Heart left ventricle (tissue), 16 donors: Measurements from ENCODE around the gene ASCC1. TPM values are rescaled to one million over a fixed set of nuclear protein-coding genes. Genes with fewer than 3 reads are reported as not detected.
A peak's percentile ranks its signal among the peaks of the same experiment; 100 is the strongest.

Experiments
- ATAC-seq, 4 donors: fragments of 200-7000 bp; cut with Tn5 transposase; one replicate each; pipeline ENCODE4 v1.9.1; 2020 to 2022; ENCODE audit warnings: moderate library complexity in 4 of 4, mild to moderate bottlenecking in 3 of 4, moderate number of reproducible peaks in 1 of 4
- DNase-seq, 5 donors: peaks; one replicate each; pipeline ENCODE4 v3.0.0-alpha.2; 2020
- H3K27ac ChIP-seq, 12 donors: fragments of 200-600 bp; sonication (generic) in 4 of 12; one replicate each; pipeline versions ENCODE4 v1.5.0 to v1.8.0; 2016 to 2022; ENCODE audit warnings: mild to moderate bottlenecking in 2 of 12
- H3K27me3 ChIP-seq, 9 donors: fragments of 200-600 bp; sonication (generic) in 2 of 9; one replicate each; pipeline versions ENCODE4 v1.5.1 to v1.8.0; 2016 to 2022; ENCODE audit warnings: mild to moderate bottlenecking in 3 of 9
- H3K36me3 ChIP-seq, 9 donors: fragments of 200-600 bp; sonication (generic) in 2 of 9; one replicate each; pipeline versions ENCODE4 v1.5.0 to v1.8.0; 2018 to 2022; ENCODE audit warnings: mild to moderate bottlenecking in 2 of 9
- H3K4me1 ChIP-seq, 12 donors: fragments of 200-600 bp; sonication (generic) in 4 of 12; one replicate each; pipeline versions ENCODE4 v1.5.0 to v1.8.0; 2016 to 2022; ENCODE audit warnings: mild to moderate bottlenecking in 3 of 12
- H3K4me3 ChIP-seq, 12 donors: fragments of 200-600 bp; sonication (generic) in 4 of 12; one replicate each; pipeline versions ENCODE4 v1.5.0 to v1.8.0; 2017 to 2022; ENCODE audit warnings: mild to moderate bottlenecking in 9 of 12, moderate library complexity in 4 of 12
- H3K9me3 ChIP-seq, 12 donors: fragments of 200-600 bp; sonication (generic) in 4 of 12; one replicate each; pipeline versions ENCODE4 v1.5.0 to v1.8.0; 2016 to 2022; ENCODE audit warnings: mild to moderate bottlenecking in 1 of 12
- POLR2A ChIP-seq, 2 donors: fragments of 450-650 bp; IDR thresholded peaks; one replicate each; pipeline ENCODE4 v1.6.1; 2017; ENCODE audit warnings: antibody characterized with exemption in 2 of 2, mild to moderate bottlenecking in 2 of 2, moderate library complexity in 2 of 2
- WGBS, 4 donors: extraction: QIAGEN DNeasy Blood & Tissue Kit in 2 of 4; methylation state at CpG; one replicate each; pipeline versions ENCODE4 v1.1.5 to v1.1.7; 2013 to 2018; 5-methylcytosine and 5-hydroxymethylcytosine counted together
- intact Hi-C, 10 donors: fragments of 100-400 bp; cut with DNase I; formaldehyde crosslinking; loops; one replicate each; pipeline versions ENCODE4 v1.11.1 to v1.14.2; 2022
- polyA plus RNA-seq, 2 donors: library from polyadenylated mRNA; stranded (reverse); fragments of 200-250 nt; gene quantifications; one replicate each; pipeline ENCODE4 v1.2.3, GENCODE V29; 2013
- total RNA-seq, 9 donors: library from RNA; depleted of rRNA in 2 of 9; stranded (reverse); fragments of >200 nt in 2 of 9; fragmentation: NEBNext Ultra II Directional in 3 of 9; extraction: Animal tissue kit (Norgen Biotek cat#: 25700) in 3 of 9; gene quantifications; one replicate each; pipeline versions ENCODE4 v1.1.0 to v1.2.4, GENCODE V29; 2016 to 2023
- TF ChIP-seq, protein P1 (sequence below), 12 donors: fragments of 200-600 bp; sonication (generic) in 4 of 12; IDR thresholded peaks; one replicate each; pipeline versions ENCODE4 v1.5.0 to v1.8.0; 2018 to 2022; ENCODE audit warnings: antibody characterized with exemption in 12 of 12, mild to moderate bottlenecking in 5 of 12
- donor health status: ischemic (EF 13 %, LVEDD 7.1; RV severe dilation, severe dysfunction).
- donor health status: healthy with polysubstance abuse.
- donor health status: DM: no; HTN: yes; CAD: no.
- donor health status: DM: no; HTN: no; CAD: no.
- donor health status: ischemic (EF 25% LVEDD 6.9; RV normal size, moderate dysfunction).
- donor health status: ischemic (EF 25% LVEDD 5.7; RV mildly dilated, moderate dysfunction).
- donor health status: healthy.
- donor health status: DM: yes; HTN: yes; CAD: no.
- donor health status: ischemic (EF 35%, LVEDD 5.7; RV mildly dilated, moderate dysfunction).
- donor health status: nonischemic (EF 11% LVEDD 7.7; RV severe dilation, severe dysfunction).
- donor health status: DM: yes; HTN: yes; CAD: no.
- donor health status: PGD.
- donor health status: ischemic (EF 29% LVEDD 5.4; RV normal size, mild dysfunction).
- donor health status: nonischemic (EF 23%, LVEDD 6.1; RV moderate dilation, normal function).

Gene ASCC1
- total and polyA plus RNA-seq, 11 donors, result 12.0 to 49.6 (median 35.3) TPM

DNA sequence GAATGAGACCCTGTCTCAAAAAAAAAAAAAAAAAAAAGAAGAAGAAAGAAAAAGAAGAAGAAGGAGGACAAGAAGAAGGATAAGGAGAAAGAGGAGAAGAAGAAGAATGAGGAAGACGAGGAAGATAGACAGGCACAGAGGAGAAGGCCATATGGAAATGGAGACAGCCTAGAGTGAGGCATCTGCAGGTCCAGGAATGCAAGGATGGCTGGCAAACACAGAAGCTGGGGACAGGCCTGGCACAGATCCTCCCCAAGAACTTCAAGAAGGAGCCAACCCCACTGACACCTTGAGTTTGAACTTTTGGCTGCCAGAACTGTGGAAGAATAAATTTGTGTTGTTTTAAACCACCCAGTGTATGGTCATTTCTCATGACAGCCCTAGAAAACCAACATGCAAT lies 166.6 kb downstream of the ASCC1 start:
- Histone ChIP-seq H3K9me3 (peaks cover 0 to 10% (median 0%) of the 10 kb centered on the region in 12 donors), H3K27me3 (no peaks in the 10 kb centered on the region), H3K27ac (no peak overlapping the region), H3K4me1 (peaks cover 0 to 14% (median 0%) of the 10 kb centered on the region in 12 donors), H3K4me3 (no peak overlapping the region), H3K36me3 (no peaks in the 10 kb centered on the region)
- DNase-seq, result no peak
- 80 to 94% (median 86%) methylated on average over 1 of the region's 1 CpG for WGBS, 4 donors
- no peak for TF ChIP-seq POLR2A (IDR thresholded peaks at IDR 0.05)
- TF ChIP-seq, protein P1, sequence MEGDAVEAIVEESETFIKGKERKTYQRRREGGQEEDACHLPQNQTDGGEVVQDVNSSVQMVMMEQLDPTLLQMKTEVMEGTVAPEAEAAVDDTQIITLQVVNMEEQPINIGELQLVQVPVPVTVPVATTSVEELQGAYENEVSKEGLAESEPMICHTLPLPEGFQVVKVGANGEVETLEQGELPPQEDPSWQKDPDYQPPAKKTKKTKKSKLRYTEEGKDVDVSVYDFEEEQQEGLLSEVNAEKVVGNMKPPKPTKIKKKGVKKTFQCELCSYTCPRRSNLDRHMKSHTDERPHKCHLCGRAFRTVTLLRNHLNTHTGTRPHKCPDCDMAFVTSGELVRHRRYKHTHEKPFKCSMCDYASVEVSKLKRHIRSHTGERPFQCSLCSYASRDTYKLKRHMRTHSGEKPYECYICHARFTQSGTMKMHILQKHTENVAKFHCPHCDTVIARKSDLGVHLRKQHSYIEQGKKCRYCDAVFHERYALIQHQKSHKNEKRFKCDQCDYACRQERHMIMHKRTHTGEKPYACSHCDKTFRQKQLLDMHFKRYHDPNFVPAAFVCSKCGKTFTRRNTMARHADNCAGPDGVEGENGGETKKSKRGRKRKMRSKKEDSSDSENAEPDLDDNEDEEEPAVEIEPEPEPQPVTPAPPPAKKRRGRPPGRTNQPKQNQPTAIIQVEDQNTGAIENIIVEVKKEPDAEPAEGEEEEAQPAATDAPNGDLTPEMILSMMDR (IDR thresholded peaks at IDR 0.05), result no peak
- intact Hi-C loops, result loop anchor here in 8 of 10 donors (2.0 to 10.0 kb wide), 11 partner anchors 91 to 735 kb away; partner anchors contain the start of gene SLC29A3 (in 2 of the 8)
- no peak for ATAC-seq

DNA sequence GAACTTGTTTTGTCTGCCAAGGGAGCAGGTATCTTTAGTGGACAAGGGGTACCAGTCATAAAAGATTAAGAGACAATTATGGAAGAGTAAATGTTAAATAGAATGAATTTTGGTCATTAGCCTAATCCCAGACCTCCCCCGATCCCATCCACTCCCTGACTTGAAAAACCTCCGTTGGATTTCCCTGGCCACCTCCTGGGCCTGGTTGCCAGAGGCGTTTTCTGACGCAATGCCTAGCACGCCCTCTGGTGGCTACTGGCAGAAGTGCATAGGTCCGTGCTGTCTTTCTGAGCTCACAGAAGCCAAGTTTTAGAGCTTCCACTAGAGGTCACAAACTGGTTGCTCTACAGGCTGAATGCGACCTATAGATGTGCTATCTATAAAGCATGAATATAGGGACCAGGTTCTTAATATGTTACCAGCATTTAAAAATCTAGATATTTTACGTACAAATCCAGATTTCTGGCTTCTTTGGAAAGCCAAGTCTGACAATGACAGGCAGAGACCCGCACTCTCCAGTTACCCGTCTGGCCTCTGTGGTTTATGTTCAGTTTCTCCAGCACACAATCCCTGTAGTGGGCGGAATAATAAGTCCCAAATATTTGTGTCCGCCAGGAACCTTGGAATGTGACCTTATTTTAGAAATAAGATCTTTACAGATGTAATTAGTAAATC lies 167.5 kb downstream of the ASCC1 start:
- H3K4me1 ChIP-seq, result peaks cover 0 to 17% (median 0%) of the 10 kb centered on the region in 12 donors
- ATAC-seq, result peak; percentile 34 to 83 (median 78)
- no peak overlapping the region for H3K4me3 ChIP-seq
- TF ChIP-seq POLR2A (IDR thresholded peaks at IDR 0.05), result no peak
- TF ChIP-seq, protein P1 (IDR thresholded peaks at IDR 0.05), result peak; percentile 99 to 100 (median 99)
- H3K27ac ChIP-seq, result peak overlapping the region in 1 of 12 donors; percentile 11
- 27 to 29% (median 28%) methylated on average over 12 of the region's 12 CpGs for WGBS, 4 donors
- DNase-seq, result peak; percentile 89 to 93 (median 92)
- H3K27me3 ChIP-seq, result no peaks in the 10 kb centered on the region
- no peaks in the 10 kb centered on the region for H3K36me3 ChIP-seq
- peaks cover 0 to 10% (median 0%) of the 10 kb centered on the region in 12 donors for H3K9me3 ChIP-seq
- intact Hi-C loops, result loop anchor here in 8 of 10 donors (1.0 to 10.0 kb wide), 13 partner anchors 90 to 734 kb away; partner anchors contain the start of gene SLC29A3 (in 2 of the 8)

Other genes with a start within 250 kb of the ASCC1 start
- gene SPOCK2, start 127.7 kb downstream of the ASCC1 start, total RNA-seq, result 10 to 100 TPM in 3 of 9 donors, 1 to 10 TPM in 6; 4.4 to 15.1 (median 6.9) TPM
- gene SPOCK2, start 127.7 kb downstream of the ASCC1 start, polyA plus RNA-seq, result 10 to 100 TPM; 11.2 to 16.6 TPM
- gene ANAPC16, start 264 bp downstream of the ASCC1 start, total RNA-seq, result 100 to 1,000 TPM; 135 to 237 (median 179) TPM
- gene ANAPC16, start 264 bp downstream of the ASCC1 start, polyA plus RNA-seq, result 100 to 1,000 TPM; 124 to 242 TPM
- gene DDIT4, start 57.6 kb upstream of the ASCC1 start, total RNA-seq, result 10 to 100 TPM; 14.6 to 68.2 (median 40.4) TPM
- 100 to 1,000 TPM in 1 of 2 donors, 10 to 100 TPM in 1; 59.4 to 112 TPM for gene DDIT4, start 57.6 kb upstream of the ASCC1 start, polyA plus RNA-seq
- gene DNAJB12, start 138.6 kb upstream of the ASCC1 start, total RNA-seq, result 10 to 100 TPM; 23.8 to 42.5 (median 29.1) TPM
- gene DNAJB12, start 138.6 kb upstream of the ASCC1 start, polyA plus RNA-seq, result 10 to 100 TPM; 21.1 to 36.0 TPM